GM19324 (cell line): ENCODE data around the gene SPRYD4.
"Not testable (repeated sequence)": the region's sequence is repeated elsewhere in the genome, so short reads cannot be mapped to it uniquely, and the experiment has no call there.

Source experiments
- ATAC-seq: cut with Tn5 transposase; IDR thresholded peaks from one replicate; pipeline ENCODE4 v1.9.1; 2021; ENCODE audit warnings: mild to moderate bottlenecking, moderate library complexity; ENCODE audit not compliant: unreplicated experiment, low FRiP score

Gene SPRYD4

GRCh38 chr12:56468216-56469006 lies at the start of gene SPRYD4:
Gene SPRYD4 (plus strand): TSS chr12:56468578. CDS start chr12:56468592, 14 bp downstream.
- ATAC-seq, result peak; percentile 94

GRCh38 chr12:56420411-56420810 lies 48.0 kb upstream of the SPRYD4 start:
- ATAC-seq, result no peak

- ATAC-seq, result no peak
Measured at GRCh38 chr12:56425193-56425592, 43.2 kb upstream of the SPRYD4 start.

GRCh38 chr12:56425940-56426438 lies 42.4 kb upstream of the SPRYD4 start:
- no peak for ATAC-seq

GRCh38 chr12:56431288-56431687 lies 37.1 kb upstream of the SPRYD4 start:
- ATAC-seq, result no peak

GRCh38 chr12:56431850-56432249 lies 36.5 kb upstream of the SPRYD4 start:
- no peak for ATAC-seq

- no peak for ATAC-seq
Measured at GRCh38 chr12:56434828-56435227, 33.5 kb upstream of the SPRYD4 start.

GRCh38 chr12:56437430-56438176 lies 30.8 kb upstream of the SPRYD4 start:
- ATAC-seq, result no peak

GRCh38 chr12:56443208-56443607 lies 25.2 kb upstream of the SPRYD4 start:
- ATAC-seq, result not testable (repeated sequence)

GRCh38 chr12:56448860-56449621 lies 19.3 kb upstream of the SPRYD4 start, which contains the start of gene TIMELESS:
Gene TIMELESS (minus strand): TSS chr12:56449426. CDS start chr12:56434170, 15,256 bp downstream.
- peak; percentile 97 for ATAC-seq

GRCh38 chr12:56449622-56449984 lies 18.8 kb upstream of the SPRYD4 start:
- ATAC-seq, result no peak

GRCh38 chr12:56450241-56450640 lies 18.1 kb upstream of the SPRYD4 start:
- no peak for ATAC-seq

GRCh38 chr12:56451147-56451546 lies 17.2 kb upstream of the SPRYD4 start:
- no peak for ATAC-seq

GRCh38 chr12:56454557-56454956 lies 13.8 kb upstream of the SPRYD4 start, which contains the start of gene MIP:
Gene MIP (minus strand): TSS chr12:56454657. CDS start chr12:56454613, 44 bp downstream.
- ATAC-seq, result no peak

GRCh38 chr12:56457817-56458216 lies 10.6 kb upstream of the SPRYD4 start:
- ATAC-seq, result no peak

GRCh38 chr12:56461235-56462159 lies 6.9 kb upstream of the SPRYD4 start:
- no peak for ATAC-seq

- no peak for ATAC-seq
Measured at GRCh38 chr12:56462565-56462964, 5.8 kb upstream of the SPRYD4 start.

GRCh38 chr12:56469007-56469930 lies 891 bp downstream of the SPRYD4 start:
- ATAC-seq, result no peak

- no peak for ATAC-seq
Measured at GRCh38 chr12:56474389-56474788, 6.0 kb downstream of the SPRYD4 start.
